HG03175 (cell line): Measurements from ENCODE around the gene DLG5.

ENCODE experiments used
- ATAC-seq: cut with Tn5 transposase; IDR thresholded peaks from one replicate; pipeline ENCODE4 v1.9.1; 2021; ENCODE audit warnings: mild to moderate bottlenecking, moderate library complexity; ENCODE audit not compliant: unreplicated experiment

DLG5 gene

DNA sequence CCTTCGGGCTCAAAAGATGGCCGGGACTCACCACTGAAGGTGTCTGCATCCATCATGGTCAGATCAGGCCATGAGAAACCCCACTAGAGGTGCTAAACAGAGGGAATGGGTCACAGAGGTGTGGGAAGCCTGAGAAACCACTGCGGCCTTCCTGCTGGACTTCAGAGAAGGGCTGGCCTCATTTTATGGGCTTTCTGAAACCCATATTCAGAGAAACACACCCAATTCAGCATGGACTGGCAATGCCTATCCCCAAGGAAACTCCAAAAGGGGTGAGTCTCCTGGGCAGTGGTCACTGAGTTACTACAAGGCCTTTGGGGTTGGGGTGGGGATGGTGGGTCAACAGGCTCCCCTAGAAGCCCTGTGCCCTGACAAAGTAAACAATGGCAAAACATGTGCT lies 58.0 kb downstream of the DLG5 start:
- ATAC-seq = no peak

DNA sequence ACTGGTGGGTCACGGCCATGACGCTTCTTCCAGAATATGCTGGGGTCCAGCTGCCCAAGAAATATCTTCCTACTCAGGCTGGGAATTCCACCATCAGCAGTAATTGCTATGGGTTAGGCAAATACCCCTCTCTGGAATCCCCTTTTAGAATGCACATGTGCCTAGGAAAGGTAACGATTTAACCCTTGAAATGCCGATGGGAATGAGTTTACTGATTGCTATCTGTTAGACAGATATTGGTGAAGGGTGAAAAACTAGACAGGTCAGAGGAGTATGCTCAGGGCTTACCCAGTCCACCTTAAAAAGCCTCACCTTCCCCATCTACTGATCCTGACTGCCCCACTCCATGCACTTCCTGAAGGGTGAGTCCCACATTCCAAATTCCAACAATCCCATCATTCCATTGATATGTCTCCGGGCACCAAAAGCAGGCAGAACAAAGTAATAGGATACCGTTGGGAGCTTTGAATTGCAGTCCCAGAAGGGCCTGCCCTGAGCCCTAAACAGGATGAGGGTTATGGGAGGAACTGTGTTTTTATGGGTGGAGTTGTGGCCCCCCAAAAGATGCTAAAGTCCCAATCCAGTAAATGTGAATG lies 59.3 kb downstream of the DLG5 start:
- ATAC-seq = no peak

DNA sequence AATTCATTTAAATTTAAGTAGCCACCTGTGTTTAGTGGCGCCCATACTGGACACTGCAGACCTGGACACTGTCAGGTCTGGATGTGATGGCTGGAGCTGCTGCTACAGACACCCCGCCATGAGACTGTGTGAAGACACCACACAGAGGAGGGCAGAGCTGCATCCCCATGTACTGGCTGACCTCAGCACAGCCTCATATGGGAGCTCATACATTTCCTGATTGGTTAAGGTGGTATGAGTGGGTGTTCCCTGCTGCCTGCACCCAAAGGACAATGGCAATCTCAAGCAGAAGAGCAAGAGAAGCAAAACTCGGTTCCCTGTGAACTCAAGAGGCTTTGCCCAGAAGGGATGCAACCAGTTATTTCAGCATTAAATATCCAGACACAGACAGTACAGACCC lies 60.0 kb downstream of the DLG5 start:
- ATAC-seq = no peak

DNA sequence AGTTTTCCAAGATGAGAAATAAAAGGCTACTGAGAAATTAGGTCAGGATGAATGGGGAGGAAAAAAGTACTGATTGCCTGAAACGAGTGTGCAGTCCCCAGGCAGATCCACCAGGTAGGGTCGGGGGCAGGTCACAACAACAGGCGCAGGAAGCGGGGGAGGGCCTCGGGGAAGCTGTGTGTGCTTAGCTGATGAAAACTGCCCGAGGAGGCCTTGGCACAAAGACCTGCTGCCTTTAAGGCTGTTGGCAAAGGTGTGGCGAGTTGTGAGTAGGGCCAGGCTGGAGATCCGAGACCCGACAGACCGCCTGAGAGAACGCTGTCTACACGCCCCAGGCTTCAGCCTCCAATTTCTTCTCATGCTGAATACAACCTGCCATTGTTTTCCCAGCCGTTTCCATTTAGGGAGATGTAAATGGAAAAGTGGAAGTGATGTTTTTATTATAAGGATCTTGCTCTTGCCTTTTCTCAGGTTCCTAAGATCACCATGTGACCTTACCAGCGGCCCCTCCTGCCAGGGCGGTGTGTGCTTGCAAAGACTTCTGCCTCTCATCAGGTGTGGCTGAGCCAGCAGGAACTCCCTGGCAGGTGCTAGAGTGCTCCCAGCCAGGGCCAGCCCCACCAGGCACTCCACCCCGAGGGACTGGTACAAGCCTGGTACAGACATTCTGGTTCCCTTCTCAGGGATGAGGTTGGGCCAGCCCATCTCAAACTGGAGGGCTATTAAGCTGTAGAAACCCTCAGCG lies 60.8 kb downstream of the DLG5 start:
- ATAC-seq = no peak

DNA sequence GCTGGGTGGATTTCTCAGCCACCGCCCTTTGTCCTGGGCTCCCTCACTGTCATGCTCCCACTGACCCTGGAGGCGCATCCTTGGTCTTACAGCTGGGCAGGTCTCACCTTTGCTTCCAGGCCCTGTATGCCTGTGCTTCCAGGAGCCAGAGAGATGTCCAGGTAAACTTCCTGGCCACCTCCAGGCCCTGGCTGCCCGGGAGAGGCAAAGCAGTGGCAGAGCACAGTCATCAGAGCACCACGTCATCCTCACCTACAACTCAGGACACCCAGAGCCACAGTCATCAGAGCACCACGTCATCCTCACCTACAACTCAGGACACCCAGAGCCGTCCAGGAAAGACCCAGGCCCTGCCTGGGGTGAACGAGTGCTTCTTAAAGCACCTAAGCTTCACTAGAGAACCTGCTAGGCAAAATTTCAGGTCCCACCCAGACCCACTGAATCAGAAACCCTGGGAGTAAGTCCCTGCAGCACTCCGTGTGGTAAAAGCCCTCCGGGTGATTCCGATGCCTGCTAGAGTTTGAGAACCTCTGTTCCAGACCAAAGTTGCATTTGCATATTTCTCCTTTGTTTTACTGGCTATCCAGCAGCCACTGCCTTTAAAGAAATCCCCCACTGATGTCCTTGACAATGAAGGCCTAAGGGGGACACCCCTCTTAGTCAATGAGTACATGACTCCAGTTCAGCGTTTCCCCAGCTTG lies 62.3 kb downstream of the DLG5 start:
- no peak for ATAC-seq

DNA sequence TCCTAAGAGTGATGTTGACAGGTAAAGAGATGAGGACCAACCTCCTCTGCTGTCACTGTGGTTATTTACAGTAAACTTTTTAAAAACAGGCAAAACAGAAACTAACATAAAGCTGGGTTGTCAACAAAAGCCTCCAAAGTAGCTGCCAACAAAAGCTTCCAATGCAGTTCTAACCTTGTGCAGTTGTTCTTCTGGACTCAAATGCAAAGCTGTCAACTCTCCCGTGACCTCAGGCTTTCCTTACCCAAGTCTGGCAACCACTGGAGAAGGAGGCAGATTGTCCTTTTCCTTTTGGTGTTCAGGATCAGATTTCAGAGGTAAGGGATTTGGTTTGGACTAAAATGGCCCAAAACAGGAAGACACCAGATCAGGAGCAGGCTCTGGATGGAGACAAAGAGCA lies 63.1 kb downstream of the DLG5 start:
- no peak for ATAC-seq

DNA sequence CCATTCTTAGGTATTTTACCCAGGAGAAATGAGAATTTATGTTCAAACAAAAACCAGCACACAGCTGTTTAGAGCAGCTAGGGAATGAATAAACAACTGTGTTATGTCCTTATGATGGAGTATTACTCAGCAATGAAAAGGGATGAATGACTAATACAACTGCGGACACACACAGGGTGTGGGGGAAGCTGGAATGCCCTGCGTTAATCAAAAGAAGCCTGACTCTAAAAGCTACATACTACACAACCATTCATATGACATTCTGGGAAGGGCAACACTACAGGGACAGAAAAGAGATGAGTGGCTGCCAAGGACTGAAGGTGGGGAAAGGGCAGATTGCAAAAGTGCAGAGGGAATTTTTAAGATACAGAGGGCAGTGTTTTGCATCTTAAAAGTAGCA lies 64.0 kb downstream of the DLG5 start:
- ATAC-seq = no peak

DNA sequence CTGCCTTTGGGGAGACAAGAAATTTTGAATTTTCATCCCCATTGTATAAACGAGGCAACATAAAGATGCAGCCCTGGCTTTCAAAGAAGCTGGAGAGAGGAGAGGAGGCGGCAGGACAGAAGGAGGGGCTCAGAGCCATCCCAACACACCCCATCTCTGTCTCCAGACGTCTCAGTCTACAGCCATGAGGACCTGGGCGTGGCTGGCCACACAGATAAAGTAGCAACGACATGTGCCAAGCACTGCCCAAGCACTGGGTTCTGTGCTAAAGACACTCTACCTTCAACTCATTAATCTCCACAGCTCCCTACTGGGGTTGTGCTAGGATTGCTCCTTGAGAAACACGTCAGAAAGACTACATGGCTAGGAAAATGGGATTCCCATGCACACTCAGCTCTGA lies 65.2 kb downstream of the DLG5 start:
- no peak for ATAC-seq

DNA sequence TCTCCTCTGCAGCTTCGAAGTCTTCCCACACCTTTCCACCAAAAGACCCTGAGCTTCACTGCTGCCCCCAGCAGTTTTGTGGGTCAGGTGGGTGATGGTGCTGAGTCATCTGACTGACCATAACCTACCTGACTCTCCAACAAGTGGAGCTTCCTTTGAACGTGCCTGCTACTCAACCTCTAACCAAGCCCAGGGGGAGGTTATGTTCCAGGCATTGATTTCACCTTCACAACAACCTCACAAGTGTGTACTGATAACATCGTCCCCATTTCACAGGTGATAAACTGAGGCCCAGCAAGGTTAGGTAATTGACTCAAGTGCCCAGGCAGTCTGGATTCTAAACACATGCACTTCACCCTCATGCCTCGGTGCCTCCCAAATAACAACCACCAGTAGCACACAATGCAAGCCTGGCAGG lies 66.7 kb downstream of the DLG5 start:
- ATAC-seq = no peak

DNA sequence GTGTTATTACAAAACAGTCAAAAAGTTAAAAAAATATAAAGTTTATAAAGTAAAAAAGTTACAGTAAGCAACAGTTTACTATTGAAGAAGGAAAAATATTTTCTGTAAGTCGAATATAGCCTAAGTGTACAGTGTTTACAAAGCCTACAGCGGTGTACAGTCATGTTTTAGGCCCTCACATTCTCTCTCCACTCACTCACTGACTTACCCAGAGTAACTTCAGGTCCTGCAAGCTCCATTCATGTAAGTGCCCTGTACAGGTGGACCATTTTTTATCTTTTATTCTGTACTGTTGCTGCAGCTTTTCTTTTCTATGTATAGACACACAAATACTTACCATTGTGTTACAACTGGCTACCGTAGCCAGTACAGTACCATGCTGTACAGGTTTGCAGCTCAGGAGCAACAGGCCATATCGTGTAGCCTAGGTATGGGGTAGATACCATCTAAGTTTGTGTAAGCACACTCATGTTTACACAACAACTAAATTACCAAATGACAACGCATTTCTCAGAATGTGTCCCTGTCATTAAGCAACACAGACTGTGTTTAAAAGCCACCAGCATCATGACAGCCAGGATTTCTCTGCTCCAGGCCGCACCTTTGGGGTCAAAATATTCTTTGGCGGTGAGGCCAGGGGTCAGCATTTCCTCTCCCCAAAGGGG lies 67.2 kb downstream of the DLG5 start:
- no peak for ATAC-seq

DNA sequence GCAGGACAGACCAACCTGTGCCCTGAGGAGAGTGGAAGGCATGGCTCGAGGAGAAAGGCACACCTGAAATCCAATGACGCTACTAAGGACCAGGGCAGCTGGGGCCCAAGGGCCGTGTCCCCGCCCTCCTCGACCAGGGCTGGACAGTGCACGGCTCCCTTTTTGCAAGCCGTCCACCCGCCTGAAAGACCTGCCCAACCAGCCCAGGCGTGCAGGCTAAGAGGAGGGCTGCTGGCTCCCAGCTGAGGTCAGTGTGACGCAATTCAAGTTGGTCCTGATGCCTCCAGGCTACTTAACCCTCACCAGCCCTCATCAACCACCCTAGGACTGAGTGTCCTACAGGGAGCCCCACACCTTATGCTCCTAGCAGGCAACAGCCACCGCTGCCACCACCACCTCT lies 69.3 kb downstream of the DLG5 start:
- no peak for ATAC-seq

DNA sequence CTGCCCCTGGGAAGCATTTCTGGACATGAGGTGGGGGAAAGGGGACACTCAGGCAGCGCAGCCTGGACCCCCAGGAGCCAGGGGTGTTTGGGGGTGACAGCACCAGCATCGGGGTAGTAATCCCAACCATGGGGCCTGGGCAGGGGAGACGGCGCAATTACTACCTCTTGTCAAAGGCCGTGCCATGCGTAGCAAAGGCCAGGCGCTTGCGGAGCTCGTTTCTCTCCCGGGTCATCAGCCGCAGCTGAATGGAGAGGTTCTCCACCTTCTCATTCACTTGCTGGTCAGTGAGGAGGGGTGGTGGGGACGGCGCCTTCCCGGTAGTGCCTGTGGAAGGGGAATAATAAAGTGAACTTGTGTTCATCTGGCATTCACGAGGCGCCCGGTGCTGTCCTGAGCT lies 70.0 kb downstream of the DLG5 start:
- ATAC-seq = no peak

DNA sequence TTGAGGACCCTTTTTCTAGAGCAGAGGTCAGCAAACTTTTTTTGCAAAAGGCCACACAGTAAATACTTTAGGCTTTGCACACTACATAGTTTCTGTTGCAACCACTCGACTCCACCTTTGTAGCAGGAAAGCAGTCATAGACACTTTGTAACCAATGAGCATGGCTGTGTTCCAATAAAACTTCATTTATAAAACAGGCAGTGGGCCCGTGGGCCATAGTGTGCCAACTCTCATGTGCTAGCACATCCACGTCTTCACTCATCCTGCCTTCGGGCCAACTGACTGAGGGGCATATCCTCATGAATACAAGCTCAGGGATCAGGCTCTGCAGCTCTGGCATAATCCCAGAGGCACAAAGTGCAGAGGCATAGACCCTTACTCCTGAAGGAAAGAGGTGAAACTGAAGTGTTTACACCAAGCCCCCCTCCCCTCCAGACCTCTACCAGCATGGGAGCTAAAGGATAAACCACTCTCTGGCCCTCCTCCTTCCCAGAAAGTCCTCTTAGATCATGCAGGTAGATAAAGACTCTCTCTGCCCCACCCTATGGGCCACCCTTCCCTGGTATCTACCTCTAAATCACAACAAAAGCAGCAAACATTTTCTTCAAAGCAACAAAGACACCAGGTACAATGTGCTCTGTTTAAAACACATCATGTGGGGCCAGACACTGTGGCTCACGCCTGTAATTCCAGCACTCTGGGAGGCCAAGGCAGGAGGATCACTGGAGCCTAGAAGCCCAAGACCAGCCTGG lies 71.0 kb downstream of the DLG5 start:
- no peak for ATAC-seq

DNA sequence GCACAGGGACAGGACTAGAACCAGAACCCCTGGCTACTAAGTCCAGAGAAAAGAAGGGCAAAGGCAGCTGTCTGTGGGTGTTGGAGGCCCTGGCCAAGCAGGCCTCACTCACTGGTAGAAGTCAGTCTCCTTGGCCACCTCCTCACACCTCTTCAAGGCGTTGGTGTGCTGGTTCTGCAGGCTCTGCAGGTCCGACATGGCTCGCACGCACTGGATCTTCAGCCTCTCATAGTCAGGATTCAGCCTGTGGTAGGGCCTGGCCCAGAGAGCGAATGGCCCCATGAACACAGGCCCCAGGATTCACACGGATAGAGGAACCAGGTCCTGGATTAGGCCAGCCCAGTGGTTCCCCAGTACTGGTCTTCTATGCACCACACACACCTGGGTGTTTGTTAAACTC lies 72.4 kb downstream of the DLG5 start:
- no peak for ATAC-seq

DNA sequence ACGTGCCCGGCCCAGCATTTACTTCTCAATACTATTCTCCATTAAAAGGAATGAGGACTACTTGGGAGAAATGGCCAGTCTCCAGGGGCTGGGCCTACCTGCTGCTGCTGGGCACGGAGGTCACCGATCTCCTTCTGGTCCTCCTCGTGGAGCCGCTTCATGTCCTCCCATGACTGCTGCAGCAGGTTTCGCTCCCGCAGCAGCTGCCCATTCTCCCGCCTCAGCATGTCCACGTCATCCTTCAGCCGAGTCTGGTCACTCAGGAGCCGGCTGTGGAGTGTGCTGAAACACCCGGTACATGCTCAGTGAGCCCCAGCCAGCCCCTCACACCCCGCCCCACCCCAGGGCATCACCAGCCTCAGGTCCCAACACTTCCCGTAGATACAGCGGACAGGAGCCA lies 73.3 kb downstream of the DLG5 start:
- no peak for ATAC-seq

DNA sequence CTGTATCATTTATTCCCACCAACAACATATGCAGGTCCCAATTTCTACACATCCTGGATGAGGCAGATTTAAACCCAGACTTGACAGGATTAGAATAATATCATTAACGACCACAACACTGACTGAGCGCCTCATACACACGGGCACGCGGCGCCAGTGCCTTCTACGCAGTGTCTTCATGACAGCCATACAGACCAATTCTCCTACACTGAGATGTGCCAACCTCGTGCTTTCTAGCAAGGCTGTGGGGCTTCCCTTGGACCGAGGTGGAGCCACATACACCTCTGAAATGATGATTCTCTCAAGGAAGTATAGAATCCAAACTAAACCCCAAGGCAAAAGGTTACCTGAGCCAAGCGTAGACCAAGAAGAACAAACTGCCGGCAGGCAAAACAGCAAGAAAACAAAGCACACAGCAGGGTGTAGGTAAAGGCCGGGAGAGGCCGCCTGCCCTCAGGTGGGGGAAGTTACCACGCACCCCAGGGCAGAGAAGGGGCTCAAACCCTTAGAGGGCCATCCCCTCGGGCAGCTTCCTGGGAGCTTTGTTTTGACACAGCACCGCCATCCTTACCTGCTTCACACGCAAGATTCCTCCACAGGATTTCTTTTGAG lies 75.8 kb downstream of the DLG5 start:
- ATAC-seq = no peak

DNA sequence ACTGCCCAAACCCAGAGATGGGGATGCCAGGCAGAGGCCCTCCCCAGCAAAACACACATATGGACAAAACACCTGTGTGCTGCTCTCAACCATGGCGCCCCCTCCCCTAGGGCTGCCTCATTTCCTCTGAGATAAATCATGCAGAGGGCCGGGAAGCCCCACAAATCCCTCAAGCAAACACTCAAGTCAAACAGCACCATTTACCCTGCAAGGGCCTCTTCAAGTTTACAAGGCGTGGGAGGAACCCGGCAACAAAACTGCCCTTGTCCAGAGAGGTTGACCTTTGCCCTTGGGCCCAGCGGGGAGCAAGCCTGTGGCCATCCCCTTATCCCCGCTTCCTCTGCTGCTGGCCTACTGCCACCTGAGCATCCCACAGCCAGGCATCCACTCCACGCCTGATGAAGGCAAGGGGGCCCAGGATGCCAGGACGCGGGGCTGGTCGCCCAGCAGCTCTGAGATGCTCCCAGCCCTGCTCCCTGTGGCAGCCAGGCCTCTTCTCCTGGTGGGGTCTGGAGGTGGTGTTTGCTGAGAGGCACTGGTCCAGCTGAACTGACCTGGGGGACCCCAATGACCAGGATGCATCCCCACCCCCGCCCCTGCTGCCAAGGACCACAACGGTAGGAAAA lies 77.4 kb downstream of the DLG5 start:
- no peak for ATAC-seq

DNA sequence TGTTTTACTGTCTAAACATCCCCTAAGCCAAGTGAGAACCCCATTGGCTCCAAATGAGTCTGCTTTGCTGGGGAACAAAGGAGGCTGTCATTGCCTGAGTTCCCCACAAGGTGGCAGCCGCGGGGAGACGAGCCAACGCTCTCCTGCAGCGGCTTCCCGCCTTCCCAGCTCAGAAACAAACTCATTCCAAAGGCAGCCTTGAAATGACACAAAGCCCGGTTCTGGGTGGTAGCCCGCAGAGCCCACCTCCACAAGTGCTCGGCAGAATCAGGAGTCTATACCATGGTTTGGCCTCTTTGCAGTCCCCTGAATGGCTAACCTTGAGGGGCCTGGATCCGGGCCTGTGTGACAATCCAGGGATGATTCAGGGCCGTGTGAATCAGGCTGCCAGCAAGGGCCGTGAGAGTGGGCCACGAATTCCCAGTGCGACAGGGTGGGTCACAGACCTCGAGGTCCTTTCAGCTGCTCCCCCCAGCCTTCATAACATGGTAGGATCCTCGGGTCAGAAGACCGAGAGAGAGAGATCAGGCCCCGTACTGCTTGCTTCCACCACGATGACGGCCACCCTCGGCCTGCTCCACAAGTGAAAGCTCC lies 79.7 kb downstream of the DLG5 start:
- ATAC-seq = no peak

DNA sequence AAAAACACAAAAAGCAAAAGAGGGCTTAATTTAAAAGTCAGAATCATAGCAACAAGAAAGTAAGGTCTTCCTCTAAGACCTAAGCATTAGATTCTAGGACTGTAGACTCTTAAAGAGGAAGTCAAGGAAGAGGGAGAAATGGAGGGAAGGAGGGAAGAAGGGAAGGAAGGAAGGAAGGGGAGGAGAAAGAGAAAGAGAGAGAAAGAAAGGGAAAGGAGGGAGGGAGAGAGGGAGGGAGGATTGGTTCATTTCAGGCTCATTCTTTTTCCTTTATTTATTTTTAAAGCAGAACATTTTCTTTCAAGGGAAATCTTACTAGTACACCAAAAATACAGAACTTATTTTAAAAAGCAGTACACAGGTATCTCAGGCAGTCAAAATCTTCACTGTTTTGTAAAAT lies 81.1 kb downstream of the DLG5 start:
- ATAC-seq = no peak
